ENCODE results near the gene FAM240B. TPM values are rescaled to one million over a fixed set of nuclear protein-coding genes. Genes with fewer than 3 reads are reported as not detected.

The FAM240B gene
- polyA plus RNA-seq (2012; ENCODE audit: insufficient read length, low read depth), result not detected

DNA sequence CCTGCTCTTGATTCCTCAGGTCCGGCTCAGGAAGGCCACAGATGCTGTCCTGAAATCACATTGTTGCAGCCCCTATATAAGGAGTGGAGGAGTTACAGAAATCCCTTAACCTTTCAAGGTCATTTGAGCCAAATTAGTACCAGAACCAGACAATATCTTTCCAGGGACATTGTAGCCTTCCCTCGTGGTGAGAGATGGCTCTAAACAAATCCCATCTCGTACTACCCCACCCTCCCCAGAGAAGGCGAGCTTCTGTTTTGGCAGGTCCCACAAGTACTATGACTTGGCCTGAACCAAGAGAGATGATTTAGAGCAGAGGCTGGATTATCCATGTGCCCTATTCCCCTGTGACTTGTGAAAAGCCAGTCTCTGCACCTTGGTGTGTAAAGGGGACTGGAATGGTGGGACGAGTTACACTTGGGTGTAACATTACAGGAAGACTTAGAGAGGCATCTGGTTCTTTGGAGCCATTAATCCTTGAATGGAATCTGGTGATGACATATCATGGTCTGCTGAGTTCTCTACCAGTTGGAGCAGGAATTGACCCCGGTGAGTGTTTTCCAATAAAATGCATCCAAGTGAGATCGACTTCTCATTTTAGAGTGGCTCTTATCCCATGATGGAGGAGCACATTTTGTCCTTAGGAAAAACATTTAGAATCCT lies at the start of gene FAM240B:
TSS of gene FAM240B (minus strand) at position 51 of the 663 bp plus-strand sequence. CDS start 16,134 bp downstream, outside the sequence.
- TF ChIP-seq, protein P1, sequence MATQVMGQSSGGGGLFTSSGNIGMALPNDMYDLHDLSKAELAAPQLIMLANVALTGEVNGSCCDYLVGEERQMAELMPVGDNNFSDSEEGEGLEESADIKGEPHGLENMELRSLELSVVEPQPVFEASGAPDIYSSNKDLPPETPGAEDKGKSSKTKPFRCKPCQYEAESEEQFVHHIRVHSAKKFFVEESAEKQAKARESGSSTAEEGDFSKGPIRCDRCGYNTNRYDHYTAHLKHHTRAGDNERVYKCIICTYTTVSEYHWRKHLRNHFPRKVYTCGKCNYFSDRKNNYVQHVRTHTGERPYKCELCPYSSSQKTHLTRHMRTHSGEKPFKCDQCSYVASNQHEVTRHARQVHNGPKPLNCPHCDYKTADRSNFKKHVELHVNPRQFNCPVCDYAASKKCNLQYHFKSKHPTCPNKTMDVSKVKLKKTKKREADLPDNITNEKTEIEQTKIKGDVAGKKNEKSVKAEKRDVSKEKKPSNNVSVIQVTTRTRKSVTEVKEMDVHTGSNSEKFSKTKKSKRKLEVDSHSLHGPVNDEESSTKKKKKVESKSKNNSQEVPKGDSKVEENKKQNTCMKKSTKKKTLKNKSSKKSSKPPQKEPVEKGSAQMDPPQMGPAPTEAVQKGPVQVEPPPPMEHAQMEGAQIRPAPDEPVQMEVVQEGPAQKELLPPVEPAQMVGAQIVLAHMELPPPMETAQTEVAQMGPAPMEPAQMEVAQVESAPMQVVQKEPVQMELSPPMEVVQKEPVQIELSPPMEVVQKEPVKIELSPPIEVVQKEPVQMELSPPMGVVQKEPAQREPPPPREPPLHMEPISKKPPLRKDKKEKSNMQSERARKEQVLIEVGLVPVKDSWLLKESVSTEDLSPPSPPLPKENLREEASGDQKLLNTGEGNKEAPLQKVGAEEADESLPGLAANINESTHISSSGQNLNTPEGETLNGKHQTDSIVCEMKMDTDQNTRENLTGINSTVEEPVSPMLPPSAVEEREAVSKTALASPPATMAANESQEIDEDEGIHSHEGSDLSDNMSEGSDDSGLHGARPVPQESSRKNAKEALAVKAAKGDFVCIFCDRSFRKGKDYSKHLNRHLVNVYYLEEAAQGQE (IDR thresholded peaks at IDR 0.05; ENCODE audit: insufficient read depth in 1 of 2, low read depth in 2 of 2, low read length in 2 of 2), result no peak
- TF ChIP-seq SIN3A (IDR thresholded peaks at IDR 0.05; ENCODE audit: borderline replicate concordance, insufficient read depth, low read length) (no peak), FOXP2 (optimal IDR thresholded peaks at IDR 0.05; ENCODE audit: borderline replicate concordance, extremely low read depth, extremely low read length, insufficient read depth) (no peak), TAF1 (IDR thresholded peaks at IDR 0.05; ENCODE audit: borderline replicate concordance, insufficient read depth, low read length) (no peak), POLR2AphosphoS5 (IDR thresholded peaks at IDR 0.05; ENCODE audit: low read depth, low read length) (no peak)

GRCh38 chr9:38768351-38768761 lies 48.4 kb upstream of the FAM240B start:
- TF ChIP-seq SIN3A (IDR thresholded peaks at IDR 0.05; ENCODE audit: borderline replicate concordance, insufficient read depth, low read length) (no peak), POLR2AphosphoS5 (IDR thresholded peaks at IDR 0.05; ENCODE audit: low read depth, low read length) (no peak), TAF1 (IDR thresholded peaks at IDR 0.05; ENCODE audit: borderline replicate concordance, insufficient read depth, low read length) (no peak), FOXP2 (optimal IDR thresholded peaks at IDR 0.05; ENCODE audit: borderline replicate concordance, extremely low read depth, extremely low read length, insufficient read depth) (no peak)
- TF ChIP-seq, protein P1 (IDR thresholded peaks at IDR 0.05; ENCODE audit: insufficient read depth in 1 of 2, low read depth in 2 of 2, low read length in 2 of 2), result no peak

DNA sequence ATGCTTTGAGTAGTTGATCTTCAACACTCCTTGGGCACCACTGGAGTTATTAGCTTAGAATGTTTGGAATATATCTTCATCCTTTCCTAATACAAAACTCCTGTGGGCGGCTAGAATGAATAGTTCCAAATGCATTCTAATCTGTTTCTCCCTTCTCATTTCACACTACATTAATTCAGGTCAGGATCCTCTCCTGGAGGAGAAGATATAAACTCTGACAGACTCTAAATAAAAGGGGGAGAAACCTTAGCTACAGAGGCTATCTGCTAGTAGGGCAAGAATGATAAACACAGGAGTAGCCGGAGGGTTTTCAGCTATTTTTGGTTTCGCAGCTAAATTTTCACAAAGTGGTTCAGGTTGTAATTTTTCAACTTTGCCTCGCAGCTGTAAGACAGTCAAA lies 45.2 kb upstream of the FAM240B start:
- TF ChIP-seq, protein P1 (IDR thresholded peaks at IDR 0.05; ENCODE audit: insufficient read depth in 1 of 2, low read depth in 2 of 2, low read length in 2 of 2), result no peak
- no peak for TF ChIP-seq FOXP2 (optimal IDR thresholded peaks at IDR 0.05; ENCODE audit: borderline replicate concordance, extremely low read depth, extremely low read length, insufficient read depth)
- no peak for TF ChIP-seq SIN3A (IDR thresholded peaks at IDR 0.05; ENCODE audit: borderline replicate concordance, insufficient read depth, low read length)
- no peak for TF ChIP-seq TAF1 (IDR thresholded peaks at IDR 0.05; ENCODE audit: borderline replicate concordance, insufficient read depth, low read length)
- TF ChIP-seq POLR2AphosphoS5 (IDR thresholded peaks at IDR 0.05; ENCODE audit: low read depth, low read length), result no peak

DNA sequence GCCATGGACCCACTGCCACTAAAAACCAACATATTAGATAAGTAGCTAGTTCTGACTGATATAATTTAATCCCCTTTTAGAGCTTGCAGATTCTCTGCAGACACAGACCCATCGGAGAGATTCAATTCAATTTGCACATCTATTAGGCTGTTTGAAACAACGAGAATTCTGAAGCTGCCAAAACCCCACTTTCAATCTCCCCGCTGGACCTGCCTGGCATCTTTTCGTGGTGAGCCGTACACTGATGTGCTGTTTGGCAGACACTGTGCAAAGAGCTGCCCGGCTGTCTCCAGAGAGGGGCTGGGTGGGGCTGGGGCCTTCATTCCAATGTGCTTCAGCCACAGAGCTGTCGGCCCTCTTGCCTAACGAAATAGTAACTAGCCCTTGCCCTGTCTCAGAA lies 42.1 kb upstream of the FAM240B start:
- TF ChIP-seq, protein P1 (IDR thresholded peaks at IDR 0.05; ENCODE audit: insufficient read depth in 1 of 2, low read depth in 2 of 2, low read length in 2 of 2), result no peak
- TF ChIP-seq TAF1 (IDR thresholded peaks at IDR 0.05; ENCODE audit: borderline replicate concordance, insufficient read depth, low read length) (no peak), SIN3A (IDR thresholded peaks at IDR 0.05; ENCODE audit: borderline replicate concordance, insufficient read depth, low read length) (no peak), FOXP2 (optimal IDR thresholded peaks at IDR 0.05; ENCODE audit: borderline replicate concordance, extremely low read depth, extremely low read length, insufficient read depth) (no peak), POLR2AphosphoS5 (IDR thresholded peaks at IDR 0.05; ENCODE audit: low read depth, low read length) (no peak)

Measured in PFSK-1 (cell line).